GM12873 (cell line): ENCODE data around the gene PSMA7.

Source experiments
- CTCF ChIP-seq: IDR thresholded peaks from 2 replicates; pipeline ENCODE4 v1.5.1; 2012; ENCODE audit warnings: low read depth, mild to moderate bottlenecking, moderate library complexity, low read length, control low read depth; ENCODE audit not compliant: insufficient read depth; ENCODE audit errors: missing control alignments

The PSMA7 gene

GRCh38 chr20:62168890-62169435 is 25.8 kb upstream of the PSMA7 start:
- TF ChIP-seq CTCF: no peak

GRCh38 chr20:62168061-62168460 is 24.9 kb upstream of the PSMA7 start:
- no peak for TF ChIP-seq CTCF

GRCh38 chr20:62167474-62167873 is 24.3 kb upstream of the PSMA7 start:
- no peak for TF ChIP-seq CTCF

- no peak for TF ChIP-seq CTCF
Measured at GRCh38 chr20:62165762-62166399, 22.7 kb upstream of the PSMA7 start.

DNA sequence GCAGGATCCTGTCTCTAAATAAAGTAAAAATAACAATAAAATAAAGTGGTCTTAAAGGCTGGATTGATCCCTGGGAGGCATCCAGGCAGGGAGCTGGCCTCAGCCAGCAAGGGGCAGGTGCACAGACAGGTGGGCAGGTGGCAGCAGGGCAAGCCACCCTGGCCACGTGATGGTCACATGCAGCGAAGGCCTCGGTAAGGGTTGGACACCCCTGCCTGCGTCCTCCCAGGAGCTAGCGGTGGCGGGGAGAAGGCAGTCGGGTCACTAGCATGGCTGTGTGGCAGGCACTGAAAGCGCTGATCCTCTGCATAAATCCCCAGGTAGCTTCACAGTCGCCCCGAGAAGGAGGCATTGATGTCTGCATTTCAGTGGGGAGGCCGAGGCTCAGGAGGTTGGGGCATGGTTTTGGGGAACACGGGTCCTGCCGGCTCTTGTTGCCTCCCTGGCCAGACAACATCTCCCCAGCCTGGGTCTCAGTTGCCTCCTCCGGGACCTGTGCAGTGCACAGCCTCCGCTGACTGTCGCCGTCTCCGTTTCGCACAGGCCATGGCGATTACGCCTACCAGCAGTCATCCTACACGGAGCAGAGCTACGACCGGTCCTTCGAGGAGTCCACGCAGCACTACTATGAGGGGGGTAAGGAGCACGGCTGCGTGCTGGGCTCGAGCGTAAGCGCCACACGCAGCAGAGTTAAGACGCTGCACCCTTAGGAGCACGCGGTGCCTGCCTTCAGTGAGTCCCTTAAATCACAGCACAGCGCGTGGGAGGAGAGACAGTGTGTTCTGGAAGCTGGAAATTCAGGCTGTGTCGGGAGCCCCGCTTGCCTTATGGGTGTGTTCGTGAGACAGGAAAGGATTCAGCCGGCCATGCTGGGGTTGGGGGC is 21.9 kb upstream of the PSMA7 start:
- no peak for TF ChIP-seq CTCF

- no peak for TF ChIP-seq CTCF
Measured at GRCh38 chr20:62163986-62164762, 21.0 kb upstream of the PSMA7 start.

- TF ChIP-seq CTCF: no peak
Measured at GRCh38 chr20:62163485-62163865, 20.3 kb upstream of the PSMA7 start.
